IMR-90 (cell line): ENCODE measurements around the gene PPP1R9A. TPM values are rescaled to one million over a fixed set of nuclear protein-coding genes. Genes with fewer than 3 reads are reported as not detected.

Experiments
- ATAC-seq: fragments of 200-7000 bp; cut with Tn5 transposase; 2 replicates; pipeline ENCODE4 v1.9.1; 2020; ENCODE audit warnings: low read depth, mild to moderate bottlenecking, moderate library complexity
- BruUV-seq: library from RNA; stranded (reverse); fragments of 400-500 nt; replicated peaks from 2 replicates; lab custom pipeline; 2021; lab: Mats Ljungman, UMichigan
- CTCF ChIA-PET: fragments of 300-600 bp; formaldehyde crosslinking; extraction: SDS; loops from one replicate; lab custom pipeline; 2021; ENCODE audit warnings: antibody characterized with exemption; lab: Yijun Ruan, JAX
- POLR2A ChIA-PET: fragments of 300-600 bp; sonication (Branson Sonifier 250); formaldehyde crosslinking; loops from one replicate; lab custom pipeline; 2022; ENCODE audit warnings: antibody characterized with exemption; ENCODE audit not compliant: unreplicated experiment; lab: Charles Lee
- DNase-seq: peaks from one replicate; pipeline ENCODE4 v3.0.0; 2013
- H2AFZ ChIP-seq: replicated peaks from 2 replicates; pipeline ENCODE3; 2013; ENCODE audit warnings: low read length, mild to moderate bottlenecking; ENCODE audit not compliant: poor library complexity
- H2AK5ac ChIP-seq: 2 replicates; pipeline ENCODE4 v1.6.1; 2013; ENCODE audit warnings: low read depth, low read length, inconsistent platforms
- H2AK9ac ChIP-seq: replicated peaks from 2 replicates; pipeline ENCODE3; 2013; ENCODE audit warnings: mild to moderate bottlenecking, low read depth, low read length, moderate library complexity; ENCODE audit not compliant: poor library complexity
- H2BK120ac ChIP-seq: 2 replicates; pipeline ENCODE4 v1.6.1; 2013; ENCODE audit warnings: low read depth, low read length, inconsistent platforms
- H2BK15ac ChIP-seq: 3 replicates; pipeline ENCODE4 v1.6.1; 2013; ENCODE audit warnings: low read depth, low read length, inconsistent platforms
- H2BK20ac ChIP-seq: 2 replicates; pipeline ENCODE4 v1.6.1; 2013; ENCODE audit warnings: low read depth, mild to moderate bottlenecking, inconsistent platforms, low read length, moderate library complexity
- H2BK5ac ChIP-seq: 2 replicates; pipeline ENCODE4 v1.6.1; 2013; ENCODE audit warnings: mild to moderate bottlenecking, low read depth, low read length, inconsistent platforms; ENCODE audit not compliant: poor library complexity, severe bottlenecking
- H3K14ac ChIP-seq: replicated peaks from 2 replicates; pipeline ENCODE4 v1.6.1; 2013; ENCODE audit warnings: low read depth, low read length, inconsistent platforms
- H3K18ac ChIP-seq: 2 replicates; pipeline ENCODE4 v1.6.1; 2013; ENCODE audit warnings: low read depth, low read length, control low read depth
- H3K23ac ChIP-seq: 2 replicates; pipeline ENCODE4 v1.6.1; 2013; ENCODE audit warnings: low read depth, low read length, inconsistent platforms
- H3K27ac ChIP-seq: 2 replicates; pipeline ENCODE4 v1.5.1; 2013; ENCODE audit warnings: mild to moderate bottlenecking, control low read depth, low read length; ENCODE audit not compliant: insufficient read depth
- H3K27me3 ChIP-seq: 2 replicates; pipeline ENCODE4 v1.6.1; 2013; ENCODE audit warnings: low read length; ENCODE audit not compliant: control insufficient read depth, insufficient read depth
- H3K36me3 ChIP-seq: 2 replicates; pipeline ENCODE4 v1.6.1; 2013; ENCODE audit warnings: low read length, mixed read lengths; ENCODE audit not compliant: control insufficient read depth, insufficient read depth
- H3K4ac ChIP-seq: 2 replicates; pipeline ENCODE4 v1.6.1; 2013; ENCODE audit warnings: low read depth, low read length, inconsistent platforms
- H3K4me1 ChIP-seq: 2 replicates; pipeline ENCODE4 v1.6.1; 2013; ENCODE audit warnings: low read length, mixed read lengths; ENCODE audit not compliant: control insufficient read depth, insufficient read depth
- H3K4me2 ChIP-seq: 2 replicates; pipeline ENCODE4 v1.6.1; 2013; ENCODE audit warnings: low read depth, mild to moderate bottlenecking, control low read depth, low read length, moderate library complexity
- H3K4me3 ChIP-seq: 2 replicates; pipeline ENCODE4 v1.5.1; 2013; ENCODE audit warnings: low read depth, mild to moderate bottlenecking, control low read depth, low read length, moderate library complexity; ENCODE audit not compliant: insufficient read depth
- H3K56ac ChIP-seq: 2 replicates; pipeline ENCODE4 v1.6.1; 2013; ENCODE audit warnings: low read length, inconsistent platforms; ENCODE audit not compliant: insufficient read depth; ENCODE audit errors: extremely low read depth
- H3K79me1 ChIP-seq, 2 experiments: 2 replicates each; pipeline ENCODE4 v1.6.1; 2013; ENCODE audit warnings: low read length in 2 of 2, inconsistent platforms in 1 of 2, low read depth in 1 of 2
- H3K9ac ChIP-seq: 2 replicates; pipeline ENCODE4 v1.6.1; 2013; ENCODE audit warnings: low read depth, low read length, control low read depth
- H3K9me1 ChIP-seq: 2 replicates; pipeline ENCODE4 v1.6.1; 2013; ENCODE audit warnings: low read length, inconsistent platforms; ENCODE audit not compliant: insufficient read depth
- H3K9me3 ChIP-seq: 2 replicates; pipeline ENCODE4 v1.6.1; 2013; ENCODE audit warnings: low read length; ENCODE audit not compliant: control insufficient read depth, insufficient read depth
- H4K20me1 ChIP-seq: 2 replicates; pipeline ENCODE4 v1.6.1; 2013; ENCODE audit warnings: low read length, inconsistent platforms; ENCODE audit not compliant: insufficient read depth
- H4K5ac ChIP-seq: 2 replicates; pipeline ENCODE4 v1.6.1; 2013; ENCODE audit warnings: mild to moderate bottlenecking, low read depth, low read length, control low read depth
- H4K8ac ChIP-seq, 2 experiments: 2 replicates each; pipeline ENCODE4 v1.6.1; 2013; ENCODE audit warnings: low read depth in 2 of 2, low read length in 2 of 2, control low read depth in 1 of 2, inconsistent platforms in 1 of 2
- H4K91ac ChIP-seq: 2 replicates; pipeline ENCODE4 v1.6.1; 2013; ENCODE audit warnings: low read depth, low read length, inconsistent platforms; ENCODE audit not compliant: insufficient read depth
- MAFK ChIP-seq: IDR thresholded peaks from 2 replicates; pipeline ENCODE4 v1.6.1; 2012; ENCODE audit warnings: low read depth, low read length, improper control_type of control experiment
- POLR2A ChIP-seq: IDR thresholded peaks from 2 replicates; pipeline ENCODE4 v1.6.1; 2012; ENCODE audit warnings: mild to moderate bottlenecking, low read depth, low read length
- RCOR1 ChIP-seq: IDR thresholded peaks from 2 replicates; pipeline ENCODE4 v1.6.1; 2012; ENCODE audit warnings: mild to moderate bottlenecking, low read length, improper control_type of control experiment; ENCODE audit not compliant: insufficient replicate concordance
- WGBS, 2 experiments: methylation state at CpG; one replicate each; pipeline versions ENCODE4 v1.1.5 to v1.1.7; 2013; ENCODE audit warnings: missing lambda C conversion rate in 2 of 2; ENCODE audit not compliant: insufficient read length in 1 of 2; ENCODE audit errors: extremely low coverage in 2 of 2; 5-methylcytosine and 5-hydroxymethylcytosine counted together
- dilution Hi-C: fragments of 300-500 bp; cut with HindIII; formaldehyde crosslinking; loops from one replicate; pipeline ENCODE4 v1.14.3; 2018; ENCODE audit warnings: low sequenced_read_pairs; ENCODE audit not compliant: unreplicated experiment
- in situ Hi-C: fragments of 300-500 bp; cut with MboI; formaldehyde crosslinking; loops from 3 replicates; pipeline ENCODE4 v1.14.3; 2019; ENCODE audit warnings: low sequenced_read_pairs, inconsistent platforms, mixed read lengths
- intact Hi-C: fragments of 100-400 bp; cut with micrococcal nuclease; formaldehyde crosslinking; loops from 2 replicates; pipeline ENCODE4 v1.10.0; 2022
- polyA plus RNA-seq, 3 experiments: library from polyadenylated mRNA; depleted of rRNA; stranded (reverse); fragments of >200 nt; gene quantifications; 2 replicates each; pipeline ENCODE4 v1.2.3, GENCODE V29; 2012; ENCODE audit warnings: low replicate concordance in 1 of 3
- total RNA-seq: library from RNA; depleted of rRNA; stranded (reverse); fragments of >200 nt; gene quantifications from 2 replicates; pipeline ENCODE4 v1.2.3, GENCODE V29; 2012

Gene PPP1R9A
- total and polyA plus RNA-seq, 2 of the 4 experiments (the other 2 are of a cell fraction): not detected

DNA sequence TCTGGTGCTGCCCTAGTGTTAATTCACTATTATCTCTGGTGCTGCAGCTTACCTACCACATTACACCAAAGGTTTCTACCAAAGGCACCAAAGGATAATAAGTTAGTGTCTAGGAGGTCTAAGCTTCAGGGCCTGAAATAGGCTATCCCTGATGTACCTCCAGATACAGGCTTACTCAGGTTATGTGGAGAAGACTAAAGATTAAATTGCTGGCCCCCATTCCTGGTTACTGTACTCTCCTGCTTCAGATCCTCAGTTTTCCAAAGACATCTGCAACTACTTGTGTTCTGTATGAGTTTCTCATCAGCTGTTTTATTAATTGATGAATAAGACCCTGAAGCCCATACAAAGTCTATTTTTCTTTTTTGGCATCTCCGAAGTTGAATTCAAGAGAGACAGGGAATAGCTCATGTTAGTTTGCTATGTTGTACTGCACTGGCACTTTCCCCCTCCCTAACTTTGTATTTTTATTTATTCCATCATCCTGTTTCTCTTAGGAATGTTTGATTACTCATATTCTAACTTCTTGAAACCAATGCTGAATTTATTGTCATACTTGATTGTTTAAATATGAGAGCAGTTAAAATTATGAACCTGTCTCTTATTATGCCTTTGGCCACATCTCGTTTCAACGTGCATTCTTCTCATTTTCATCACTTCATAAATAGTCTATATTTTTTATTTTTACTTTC is 331.0 kb downstream of the PPP1R9A start:
- intact Hi-C loops: no loop called here
- DNase-seq: no peak
- no peaks in the 10 kb centered on the region for H3K9me1 ChIP-seq

More for the DNA sequence above, 331.0 kb downstream of the PPP1R9A start:
- ChIA-PET CTCF (no interaction called here), POLR2A (no interaction called here)
- no peak overlapping the region for H3K14ac ChIP-seq
- no peak overlapping the region for H3K23ac ChIP-seq
- no peaks in the 10 kb centered on the region for H3K79me1 ChIP-seq
- H4K5ac ChIP-seq: no peak overlapping the region
- no peak overlapping the region for H3K4me2 ChIP-seq
- in situ Hi-C loops: loop anchor here (25.0 kb wide), 1 partner anchor 976 kb away; no protein-coding TSS in a partner anchor
- H4K91ac ChIP-seq: no peak overlapping the region
- H4K8ac ChIP-seq: no peak overlapping the region
- no peak overlapping the region for H3K4ac ChIP-seq
- H3K4me3 ChIP-seq: no peak overlapping the region
- no peaks in the 10 kb centered on the region for H4K20me1 ChIP-seq
- no peak for ATAC-seq
- peaks cover 2% of the 10 kb centered on the region; the same call in 1 of the 2 replicates for H3K27me3 ChIP-seq
- H2BK20ac ChIP-seq: no peak overlapping the region
- H3K18ac ChIP-seq: no peak overlapping the region
- no peak overlapping the region for H2AFZ ChIP-seq
- no peak overlapping the region for H2AK9ac ChIP-seq
- no peak overlapping the region for H2AK5ac ChIP-seq
- BruUV-seq: no TSS peak
- no peaks in the 10 kb centered on the region for H3K9me3 ChIP-seq
- H3K56ac ChIP-seq: no peak overlapping the region
- no CpG with 5 or more reads among the region's 3 CpGs for WGBS, 2 experiments
- TF ChIP-seq RCOR1 (no peak), POLR2A (no peak), MAFK (no peak)
- no peak overlapping the region for H3K9ac ChIP-seq
- H2BK15ac ChIP-seq: no peak overlapping the region
- no peak overlapping the region for H2BK120ac ChIP-seq
- no peaks in the 10 kb centered on the region for H3K36me3 ChIP-seq
- no peak overlapping the region for H3K27ac ChIP-seq
- H2BK5ac ChIP-seq: no peak overlapping the region
- no peaks in the 10 kb centered on the region for H3K4me1 ChIP-seq
- dilution Hi-C loops: no loop called here
